ENCODE data around the gene RALBP1.

DNA sequence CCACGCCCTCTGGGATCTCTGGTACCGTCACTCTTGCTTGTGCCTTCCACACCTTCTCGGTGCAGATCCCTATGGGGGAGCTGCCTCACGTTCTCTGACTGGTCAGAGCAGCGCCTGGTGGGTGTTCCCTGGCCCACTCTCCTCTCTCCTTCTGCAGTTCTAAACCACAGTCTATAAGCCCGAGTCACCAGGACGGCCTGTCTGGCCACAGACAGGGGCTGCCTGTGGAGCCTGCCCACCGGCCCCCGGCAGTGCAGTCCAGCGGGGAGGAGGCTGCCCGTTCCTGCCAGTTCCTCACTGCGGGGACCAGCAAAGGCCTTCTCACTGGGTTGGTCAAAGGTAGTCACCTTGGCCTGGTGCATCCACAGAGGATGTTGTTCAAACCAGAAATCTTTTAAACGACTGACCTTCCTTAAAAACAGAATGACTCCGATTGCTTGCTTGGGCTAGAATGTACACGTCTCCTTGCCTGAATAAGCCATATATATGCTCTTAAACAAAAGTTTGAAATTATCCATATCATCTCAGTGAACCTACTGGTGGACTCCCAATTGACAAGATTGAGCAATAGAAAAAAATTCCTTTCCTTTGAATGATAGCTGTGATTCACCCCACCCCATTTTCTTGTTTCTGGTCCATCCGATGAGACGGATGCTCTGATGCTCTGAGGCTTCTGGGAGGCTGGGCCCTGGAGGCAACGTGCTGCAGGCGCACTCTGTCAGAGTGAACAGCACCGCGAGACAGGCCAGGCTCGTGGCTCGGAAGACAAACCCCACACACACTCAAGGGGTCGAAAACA lies 61.2 kb downstream of the RALBP1 start:
- TF ChIP-seq EZH2 (IDR thresholded peaks at IDR 0.05) (no peak), POLR2AphosphoS5 (IDR thresholded peaks at IDR 0.05; ENCODE audit: borderline replicate concordance, low read depth, low read length) (no peak)

Data from SK-N-MC (cell line).